Activated T-helper 1 cell treated with anti-CD3 and anti-CD28 coated beads, Interleukin-12 subunit alpha, Interleukin-12 subunit beta, Interleukin-2, Interleukin-4 antibody, amounts not matched to agents 30 ng/mL and 10 ng/mL and 1 ng/mL, durations not matched to agents 14 hours and 24 hours and 36 hours (primary cell): ENCODE measurements around the gene SLC26A1. TPM values are rescaled to one million over a fixed set of nuclear protein-coding genes. Genes with fewer than 3 reads are reported as not detected.
"Not testable (repeated sequence)": the region's sequence is repeated elsewhere in the genome, so short reads cannot be mapped to it uniquely, and the experiment has no call there.

Experiments used
- DNase-seq: peaks from one replicate; pipeline ENCODE4 v3.0.0; 2021; ENCODE audit warnings: low spot score
- H3K27ac Mint-ChIP-seq: one replicate; pipeline ENCODE4 v1.8.0; 2021; ENCODE audit warnings: mild to moderate bottlenecking, mixed read lengths
- H3K27me3 Mint-ChIP-seq: one replicate; pipeline ENCODE4 v1.8.0; 2022; ENCODE audit warnings: mild to moderate bottlenecking, moderate library complexity, mixed read lengths; ENCODE audit not compliant: insufficient read depth
- H3K36me3 Mint-ChIP-seq: one replicate; pipeline ENCODE4 v1.8.0; 2021; ENCODE audit warnings: low read depth, mixed read lengths
- H3K4me1 Mint-ChIP-seq: one replicate; pipeline ENCODE4 v1.8.0; 2021; ENCODE audit warnings: low read depth, mixed read lengths
- H3K4me3 Mint-ChIP-seq: one replicate; pipeline ENCODE4 v1.8.0; 2021; ENCODE audit warnings: mild to moderate bottlenecking, moderate library complexity, mixed read lengths
- H3K9me3 Mint-ChIP-seq: one replicate; pipeline ENCODE4 v1.8.0; 2021; ENCODE audit warnings: mixed read lengths
- intact Hi-C: fragments of 100-400 bp; cut with micrococcal nuclease; formaldehyde crosslinking; loops from one replicate; pipeline ENCODE4 v1.15.1; 2024
- total RNA-seq: library from RNA; stranded (reverse); gene quantifications from 2 replicates; pipeline ENCODE4 v1.2.3, GENCODE V29; 2022

Gene SLC26A1
- total RNA-seq, 1 donor from 2014 or later, result 0.49 TPM

DNA sequence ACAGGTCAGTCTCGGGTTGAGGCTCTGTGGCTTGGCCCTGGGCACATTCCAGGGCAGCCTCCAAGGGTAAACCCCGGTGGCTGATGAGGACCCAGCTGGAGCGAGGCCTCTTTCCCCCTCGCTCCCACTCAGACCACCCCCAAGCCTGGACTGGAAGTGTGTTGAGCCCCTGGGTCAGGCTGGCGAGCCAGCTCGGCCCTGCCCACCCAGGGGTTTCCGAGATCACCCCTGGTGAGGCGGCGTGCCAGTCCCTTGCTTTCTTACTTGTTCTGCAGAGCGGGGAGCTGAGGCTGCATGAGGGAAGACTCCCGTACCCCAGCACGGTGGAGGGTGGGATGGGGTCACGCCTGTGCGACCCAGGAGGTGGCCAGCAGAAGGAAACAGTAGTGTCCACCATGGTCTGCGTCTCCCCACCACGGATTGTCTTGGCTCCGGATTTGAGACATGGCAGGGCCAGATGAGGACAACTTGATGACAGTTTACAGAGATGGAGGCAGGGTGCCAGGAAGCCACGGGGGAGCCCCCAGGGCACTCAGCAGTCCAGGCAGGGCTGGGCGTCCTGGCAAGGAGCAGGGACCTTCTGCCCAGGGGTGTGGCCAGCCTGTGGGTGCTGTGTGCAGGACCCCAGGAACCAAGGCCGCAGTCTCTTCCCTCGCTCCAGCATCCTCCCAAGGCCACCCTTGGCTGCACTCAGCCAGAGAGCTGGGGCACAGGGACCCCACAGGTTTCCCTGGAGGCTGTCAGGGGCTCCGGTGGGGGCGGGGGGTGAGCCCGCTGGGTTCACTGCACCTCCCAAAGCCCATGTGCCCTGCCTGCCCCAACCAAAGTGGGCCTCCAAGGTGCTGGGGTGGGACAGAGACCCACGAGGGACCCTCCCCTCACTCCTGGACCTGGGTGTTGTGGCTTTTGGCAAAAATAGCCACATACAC, 11.6 kb upstream of the SLC26A1 start:
- H3K4me3 Mint-ChIP-seq, result no peak overlapping the region

DNA sequence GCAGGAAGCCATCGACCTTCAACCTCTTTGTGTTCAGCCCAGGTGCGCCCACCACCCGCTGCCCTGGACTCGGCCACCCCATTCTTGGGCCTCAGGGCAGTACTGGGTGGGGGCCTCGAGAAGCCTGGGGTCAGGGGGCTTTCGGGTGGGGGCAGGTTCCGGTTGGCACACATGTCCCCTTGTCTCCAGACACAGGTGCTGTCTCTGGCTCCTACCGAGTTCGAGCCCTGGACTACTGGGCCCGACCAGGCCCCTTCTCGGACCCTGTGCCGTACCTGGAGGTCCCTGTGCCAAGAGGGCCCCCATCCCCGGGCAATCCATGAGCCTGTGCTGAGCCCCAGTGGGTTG, 10.8 kb upstream of the SLC26A1 start:
- Mint-ChIP-seq H3K9me3 (no peaks in the 10 kb centered on the region), H3K4me3 (no peak overlapping the region), H3K27me3 (peaks cover 37% of the 10 kb centered on the region), H3K27ac (no peak overlapping the region), H3K36me3 (no peaks in the 10 kb centered on the region), H3K4me1 (peaks cover 8% of the 10 kb centered on the region)
- intact Hi-C loops, result no loop called here
- DNase-seq, result no peak

More for the DNA sequence above, 11.6 kb upstream of the SLC26A1 start:
- H3K27ac Mint-ChIP-seq, result no peak overlapping the region
- H3K9me3 Mint-ChIP-seq, result no peaks in the 10 kb centered on the region
- intact Hi-C loops, result loop anchor here (5.0 kb wide), 1 partner anchor 262 kb away; no protein-coding TSS in a partner anchor
- H3K36me3 Mint-ChIP-seq, result no peaks in the 10 kb centered on the region
- DNase-seq, result no peak
- peaks cover 35% of the 10 kb centered on the region for H3K27me3 Mint-ChIP-seq
- peaks cover 9% of the 10 kb centered on the region for H3K4me1 Mint-ChIP-seq

DNA sequence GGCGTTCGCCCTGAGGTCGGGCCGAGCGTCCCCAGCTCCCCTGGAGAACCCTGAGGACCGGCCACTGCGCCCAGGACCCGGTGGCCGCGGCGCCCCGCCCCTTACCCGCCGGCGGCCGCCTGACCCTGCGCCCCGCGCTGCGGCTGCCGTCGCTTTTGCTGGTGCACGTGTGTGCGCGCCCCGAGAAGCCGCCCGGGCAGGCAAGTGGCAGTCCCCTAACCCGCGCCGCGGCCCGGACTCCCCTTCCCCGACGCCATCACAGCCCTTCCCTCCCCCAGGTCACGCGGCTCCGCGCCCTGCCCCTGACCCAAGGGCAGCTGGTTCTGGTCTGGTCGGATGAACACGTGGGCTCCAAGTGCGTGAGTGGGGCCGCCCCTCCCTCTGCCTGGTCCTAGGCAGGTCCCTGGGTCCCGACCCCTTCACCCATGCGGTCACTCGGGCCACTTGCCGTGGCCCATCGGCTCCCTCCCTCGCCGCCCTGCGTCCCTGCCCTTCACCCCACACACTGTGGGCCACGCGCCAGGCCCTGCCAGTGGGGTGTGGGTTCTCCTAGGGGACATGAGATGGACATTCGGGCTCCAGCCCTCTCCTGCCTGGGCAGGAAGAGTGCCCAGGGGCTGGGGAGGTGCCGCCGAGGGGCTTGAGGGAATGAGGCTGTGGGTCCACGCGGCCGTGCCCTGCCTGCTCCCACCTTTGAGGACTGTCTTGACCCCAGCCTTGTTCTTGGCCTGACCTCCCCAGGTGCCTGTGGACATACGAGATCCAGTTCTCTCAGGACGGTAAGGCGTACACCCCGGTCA, 10.3 kb upstream of the SLC26A1 start:
- Mint-ChIP-seq H3K9me3 (no peaks in the 10 kb centered on the region), H3K4me3 (no peak overlapping the region)

DNA sequence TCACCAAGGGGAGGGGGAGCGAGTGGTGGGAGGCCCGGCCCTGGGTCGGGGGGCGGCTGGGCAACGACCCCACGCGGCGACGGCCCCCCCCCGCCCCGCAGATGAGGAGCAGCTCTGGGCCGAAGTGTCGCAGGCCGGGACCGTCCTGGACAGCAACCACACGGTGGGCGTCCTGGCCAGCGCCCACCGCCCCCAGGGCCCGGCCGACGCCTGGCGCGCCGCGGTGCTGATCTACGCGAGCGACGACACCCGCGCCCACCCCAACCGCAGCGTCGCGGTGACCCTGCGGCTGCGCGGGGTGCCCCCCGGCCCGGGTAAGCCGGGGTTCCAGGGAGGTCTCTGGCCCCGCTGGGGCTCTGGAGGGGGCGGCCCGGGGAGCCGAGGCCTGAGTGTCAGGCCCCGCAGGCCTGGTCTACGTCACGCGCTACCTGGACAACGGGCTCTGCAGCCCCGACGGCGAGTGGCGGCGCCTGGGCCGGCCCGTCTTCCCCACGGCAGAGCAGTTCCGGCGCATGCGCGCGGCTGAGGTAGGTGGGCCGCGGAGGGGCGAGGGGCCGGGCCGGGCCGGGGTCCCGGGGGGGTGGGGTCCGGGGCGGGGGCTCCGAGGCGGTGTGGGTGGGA, 9.5 kb upstream of the SLC26A1 start:
- no peaks in the 10 kb centered on the region for H3K4me1 Mint-ChIP-seq
- peaks cover 38% of the 10 kb centered on the region for H3K27me3 Mint-ChIP-seq
- H3K9me3 Mint-ChIP-seq, result no peaks in the 10 kb centered on the region
- no peak for DNase-seq
- no peaks in the 10 kb centered on the region for H3K36me3 Mint-ChIP-seq
- H3K27ac Mint-ChIP-seq, result no peak overlapping the region
- intact Hi-C loops, result no loop called here
- no peak overlapping the region for H3K4me3 Mint-ChIP-seq

More for the DNA sequence above, 10.3 kb upstream of the SLC26A1 start:
- H3K36me3 Mint-ChIP-seq, result no peaks in the 10 kb centered on the region
- H3K27ac Mint-ChIP-seq, result no peak overlapping the region
- peaks cover 38% of the 10 kb centered on the region for H3K27me3 Mint-ChIP-seq
- intact Hi-C loops, result no loop called here
- DNase-seq, result no peak
- peaks cover 2% of the 10 kb centered on the region for H3K4me1 Mint-ChIP-seq

DNA sequence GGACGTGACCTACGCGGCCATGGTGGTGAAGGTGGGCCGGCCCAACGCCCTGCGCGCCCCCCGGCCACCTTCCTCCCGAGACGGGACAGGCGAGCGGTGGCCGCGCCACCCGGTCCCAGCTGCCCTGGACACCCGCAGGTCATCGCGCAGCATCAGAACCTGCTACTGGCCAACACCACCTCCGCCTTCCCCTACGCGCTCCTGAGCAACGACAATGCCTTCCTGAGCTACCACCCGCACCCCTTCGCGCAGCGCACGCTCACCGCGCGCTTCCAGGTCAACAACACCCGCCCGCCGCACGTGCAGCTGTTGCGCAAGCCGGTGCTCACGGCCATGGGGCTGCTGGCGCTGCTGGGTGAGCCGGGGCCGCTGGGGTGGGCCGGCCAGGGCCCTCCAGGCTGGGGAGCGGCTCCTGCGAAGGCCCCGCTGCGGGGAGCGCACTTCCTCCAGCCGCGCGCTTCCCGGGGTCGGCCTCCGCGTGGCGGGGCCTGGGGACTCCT, 9.0 kb upstream of the SLC26A1 start:
- no peak for DNase-seq
- H3K9me3 Mint-ChIP-seq, result no peaks in the 10 kb centered on the region
- H3K4me1 Mint-ChIP-seq, result no peaks in the 10 kb centered on the region
- no peak overlapping the region for H3K27ac Mint-ChIP-seq
- H3K36me3 Mint-ChIP-seq, result no peaks in the 10 kb centered on the region
- peaks cover 35% of the 10 kb centered on the region for H3K27me3 Mint-ChIP-seq
- intact Hi-C loops, result no loop called here
- H3K4me3 Mint-ChIP-seq, result no peak overlapping the region

DNA sequence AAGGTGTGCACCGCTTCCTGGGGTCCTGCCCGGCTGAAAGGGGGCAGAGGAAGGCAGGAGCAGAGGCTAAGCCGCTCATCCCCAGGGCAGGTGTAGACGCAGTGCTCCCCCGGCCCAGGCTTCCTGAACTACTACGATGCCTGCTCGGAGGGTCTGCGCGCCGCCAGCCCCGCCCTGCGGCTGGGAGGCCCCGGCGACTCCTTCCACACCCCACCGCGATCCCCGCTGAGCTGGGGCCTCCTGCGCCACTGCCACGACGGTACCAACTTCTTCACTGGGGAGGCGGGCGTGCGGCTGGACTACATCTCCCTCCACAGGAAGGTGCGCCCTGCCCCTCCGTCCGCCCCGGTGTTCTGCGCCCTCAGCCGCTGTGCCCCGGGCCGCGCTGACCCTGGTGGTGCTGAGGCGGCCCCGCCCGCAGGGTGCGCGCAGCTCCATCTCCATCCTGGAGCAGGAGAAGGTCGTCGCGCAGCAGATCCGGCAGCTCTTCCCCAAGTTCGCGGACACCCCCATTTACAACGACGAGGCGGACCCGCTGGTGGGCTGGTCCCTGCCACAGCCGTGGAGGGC, 8.4 kb upstream of the SLC26A1 start:
- no peaks in the 10 kb centered on the region for H3K36me3 Mint-ChIP-seq
- no peaks in the 10 kb centered on the region for H3K9me3 Mint-ChIP-seq
- no peak overlapping the region for H3K27ac Mint-ChIP-seq
- intact Hi-C loops, result no loop called here
- no peak for DNase-seq
- no peaks in the 10 kb centered on the region for H3K4me1 Mint-ChIP-seq
- peaks cover 33% of the 10 kb centered on the region for H3K27me3 Mint-ChIP-seq
- no peak overlapping the region for H3K4me3 Mint-ChIP-seq

DNA sequence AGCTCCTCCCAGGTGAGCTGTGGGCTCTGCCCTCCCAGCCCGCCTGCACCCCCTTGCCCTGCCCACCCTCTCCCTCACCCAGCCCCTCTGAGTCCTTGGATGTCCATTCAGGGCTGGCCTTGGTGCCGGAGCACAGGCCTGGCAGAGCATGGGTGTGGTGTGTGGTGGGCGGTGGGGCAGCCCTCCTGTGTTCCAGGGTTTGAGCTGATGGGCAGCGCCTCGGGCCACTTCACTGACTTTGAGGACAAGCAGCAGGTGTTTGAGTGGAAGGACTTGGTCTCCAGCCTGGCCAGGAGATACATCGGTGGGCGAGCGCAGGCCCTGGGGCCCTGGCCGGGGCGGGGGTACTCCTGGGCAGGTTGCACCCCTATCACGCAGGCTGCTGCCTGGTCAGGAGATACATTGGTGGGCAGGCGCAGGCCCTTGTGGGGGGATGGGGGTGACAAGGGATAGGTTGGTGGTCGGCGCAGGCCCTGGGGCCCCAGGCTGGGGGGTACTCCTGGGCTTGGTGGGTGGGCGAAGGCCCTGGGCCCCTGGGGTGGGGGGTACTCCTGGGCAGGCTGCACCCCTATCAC, 7.6 kb upstream of the SLC26A1 start:
- DNase-seq, result no peak
- Mint-ChIP-seq H3K4me1 (no peaks in the 10 kb centered on the region), H3K27ac (no peak overlapping the region), H3K9me3 (no peaks in the 10 kb centered on the region), H3K4me3 (no peak overlapping the region), H3K27me3 (peaks cover 37% of the 10 kb centered on the region), H3K36me3 (no peaks in the 10 kb centered on the region)
- intact Hi-C loops, result no loop called here

DNA sequence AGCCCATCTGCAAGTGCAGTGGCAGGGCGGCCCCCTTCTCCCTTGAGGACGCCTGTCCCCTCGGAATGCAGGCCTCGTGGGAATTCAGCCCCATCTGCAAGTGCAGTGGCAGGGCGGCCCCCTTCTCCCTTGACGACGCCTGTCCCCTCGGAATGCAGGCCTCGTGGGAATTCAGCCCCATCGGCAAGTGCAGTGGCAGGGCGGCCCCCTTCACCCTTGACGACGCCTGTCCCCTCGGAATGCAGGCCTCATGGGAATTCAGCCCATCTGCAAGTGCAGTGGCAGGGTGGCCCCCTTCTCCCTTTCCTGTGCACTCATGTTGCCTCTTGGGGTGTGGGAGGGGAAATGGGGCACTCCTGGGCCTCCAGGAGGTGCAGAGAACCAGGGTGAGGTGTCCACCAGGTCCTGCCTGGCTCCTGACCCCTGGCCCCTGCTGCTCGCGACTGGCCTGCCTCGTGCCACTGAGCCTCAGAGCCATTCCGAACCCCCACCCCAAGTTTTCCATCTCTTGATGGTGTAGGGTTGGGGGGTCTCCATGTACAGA, 6.8 kb upstream of the SLC26A1 start:
- Mint-ChIP-seq H3K4me3 (no peak overlapping the region), H3K4me1 (no peaks in the 10 kb centered on the region), H3K27ac (no peak overlapping the region), H3K27me3 (peaks cover 40% of the 10 kb centered on the region), H3K36me3 (no peaks in the 10 kb centered on the region), H3K9me3 (no peaks in the 10 kb centered on the region)
- intact Hi-C loops, result no loop called here
- DNase-seq, result no peak

DNA sequence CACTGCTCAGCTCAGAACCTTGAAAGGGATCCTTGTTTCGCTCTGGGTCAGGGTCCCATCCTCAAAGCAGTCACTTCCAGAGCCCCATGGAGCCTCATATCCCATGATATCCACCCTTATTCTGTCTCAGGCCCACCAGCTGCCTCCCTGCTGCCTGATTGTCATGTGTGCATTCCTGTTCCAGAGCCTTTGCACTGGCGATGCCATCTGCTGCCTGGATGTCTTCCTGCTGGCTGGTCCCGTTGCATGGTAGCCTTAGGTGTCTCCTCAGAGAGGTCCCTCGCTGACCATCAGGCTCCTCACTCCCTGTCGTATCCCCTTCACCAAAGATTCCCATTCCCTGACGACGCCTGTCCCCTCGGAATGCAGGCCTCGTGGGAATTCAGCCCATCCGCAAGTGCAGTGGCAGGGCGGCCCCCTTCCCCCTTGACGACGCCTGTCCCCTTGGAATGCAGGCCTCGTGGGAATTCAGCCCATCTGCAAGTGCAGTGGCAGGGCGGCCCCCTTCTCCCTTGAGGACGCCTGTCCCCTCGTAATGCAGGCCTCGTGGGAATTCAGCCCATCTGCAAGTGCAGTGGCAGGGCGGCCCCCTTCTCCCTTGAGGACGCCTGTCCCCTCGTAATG, 6.1 kb upstream of the SLC26A1 start:
- intact Hi-C loops, H3K36me3 Mint-ChIP-seq, H3K27ac Mint-ChIP-seq, H3K4me1 Mint-ChIP-seq, H3K4me3 Mint-ChIP-seq, DNase-seq, H3K9me3 Mint-ChIP-seq: not testable (repeated sequence)
- peaks cover 37% of the 10 kb centered on the region for H3K27me3 Mint-ChIP-seq

DNA sequence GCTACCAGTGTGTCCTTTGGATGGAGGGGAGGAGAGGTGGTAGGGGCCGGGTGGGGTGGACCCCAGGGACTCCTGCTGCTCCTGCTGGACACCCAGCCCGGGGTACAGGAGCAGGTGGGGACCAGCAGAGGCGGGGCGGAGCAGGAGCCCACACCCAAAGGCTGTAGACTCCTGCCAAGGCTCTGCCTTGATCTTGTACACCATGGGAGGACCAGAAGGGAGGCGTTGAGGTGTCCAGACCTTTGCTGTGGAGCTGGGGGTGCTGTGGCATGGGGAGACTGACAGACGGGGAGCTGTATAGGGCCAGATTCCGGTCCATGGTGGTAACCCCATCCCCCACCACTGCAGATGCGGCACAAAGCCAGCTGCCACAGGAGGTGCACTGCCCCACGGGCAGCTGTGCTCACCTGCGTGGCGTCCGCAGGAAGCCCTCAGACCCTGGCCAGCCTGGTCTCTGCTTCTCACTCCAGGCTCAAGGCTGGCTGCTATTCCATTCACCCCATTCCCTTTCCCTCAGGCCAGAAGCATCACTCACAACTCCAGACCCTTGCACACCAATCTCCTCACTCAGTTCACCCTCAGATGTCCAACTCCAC, 5.0 kb upstream of the SLC26A1 start:
- Mint-ChIP-seq H3K27ac (no peak overlapping the region), H3K4me3 (no peak overlapping the region), H3K4me1 (no peaks in the 10 kb centered on the region), H3K36me3 (no peaks in the 10 kb centered on the region), H3K9me3 (no peaks in the 10 kb centered on the region), H3K27me3 (peaks cover 34% of the 10 kb centered on the region)
- no peak for DNase-seq
- intact Hi-C loops, result no loop called here

DNA sequence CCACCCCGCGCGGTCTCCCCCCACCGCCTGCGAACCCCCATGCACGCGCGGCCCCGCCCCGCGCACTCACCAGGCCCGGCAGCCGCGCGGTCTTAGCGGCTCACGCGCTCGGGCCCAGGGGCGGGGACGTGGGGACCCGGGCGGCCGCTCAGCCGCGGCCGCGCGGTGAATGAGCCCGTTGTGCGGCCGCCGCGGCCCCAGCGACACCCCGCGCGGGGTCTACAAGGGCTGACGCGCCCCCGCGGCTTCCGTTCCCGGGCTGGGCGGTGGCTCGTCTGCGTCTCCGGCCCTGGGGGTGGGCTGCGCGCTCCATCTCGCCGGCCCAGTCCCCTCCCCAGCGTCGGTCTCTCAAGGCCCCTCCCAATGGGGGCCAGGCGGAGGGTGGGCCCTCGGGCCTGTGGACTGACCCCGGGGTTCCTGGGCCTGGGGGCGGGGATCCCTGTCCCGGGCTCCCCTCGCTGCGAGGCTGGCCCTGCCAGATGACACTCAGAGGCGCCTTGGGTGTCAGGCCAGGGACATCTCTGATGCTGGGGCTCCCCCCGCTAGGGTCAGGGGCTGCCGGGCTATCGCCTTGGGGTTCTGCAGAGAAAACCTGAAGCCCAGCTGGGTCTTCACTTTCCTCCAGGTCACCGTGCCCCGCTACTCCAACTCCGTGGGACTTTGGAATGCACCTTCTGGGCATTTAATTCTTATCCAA, 4.3 kb upstream of the SLC26A1 start:
- DNase-seq, result no peak
- Mint-ChIP-seq H3K27me3 (peaks cover 34% of the 10 kb centered on the region), H3K36me3 (no peaks in the 10 kb centered on the region), H3K4me3 (no peak overlapping the region), H3K27ac (no peak overlapping the region), H3K9me3 (no peaks in the 10 kb centered on the region), H3K4me1 (no peaks in the 10 kb centered on the region)
- intact Hi-C loops, result no loop called here
